DOHH2 (cell line): ENCODE measurements around the gene EFTUD2.

Source experiments
- EZH2phosphoT487 ChIP-seq: fragments of 200-600 bp; sonication (generic); IDR thresholded peaks from 2 replicates; pipeline ENCODE4 v1.6.1; 2017; ENCODE audit warnings: borderline replicate concordance, mild to moderate bottlenecking, antibody characterized with exemption, low read length, moderate library complexity, mixed read lengths
- TF ChIP-seq, protein P1 (sequence below): fragments of 200-600 bp; sonication (generic); IDR thresholded peaks from one replicate; pipeline ENCODE4 v1.5.1; 2014; ENCODE audit warnings: antibody characterized with exemption, mild to moderate bottlenecking, low read depth, low read length; ENCODE audit not compliant: poor library complexity, severe bottlenecking

DNA sequence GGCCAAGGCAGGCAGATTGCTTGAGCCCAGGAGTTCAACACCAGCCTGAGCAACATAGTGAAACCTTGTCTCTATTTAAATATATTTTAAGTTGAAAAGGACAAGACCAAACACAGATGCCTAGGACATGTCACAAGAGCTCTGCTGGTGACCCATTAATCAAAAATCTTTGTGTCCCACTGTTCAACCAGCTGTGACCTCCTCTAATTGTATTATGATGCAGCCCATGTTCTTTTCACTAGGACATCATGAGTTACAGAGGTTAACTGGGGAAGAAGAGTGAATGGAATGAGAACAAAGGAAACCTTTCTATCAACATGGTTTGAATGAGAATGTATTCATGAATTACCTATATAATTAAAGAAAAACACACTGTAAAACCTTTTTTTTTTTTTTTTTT is 7.0 kb downstream of the EFTUD2 start:
- TF ChIP-seq EZH2phosphoT487: no peak
- TF ChIP-seq, protein P1, sequence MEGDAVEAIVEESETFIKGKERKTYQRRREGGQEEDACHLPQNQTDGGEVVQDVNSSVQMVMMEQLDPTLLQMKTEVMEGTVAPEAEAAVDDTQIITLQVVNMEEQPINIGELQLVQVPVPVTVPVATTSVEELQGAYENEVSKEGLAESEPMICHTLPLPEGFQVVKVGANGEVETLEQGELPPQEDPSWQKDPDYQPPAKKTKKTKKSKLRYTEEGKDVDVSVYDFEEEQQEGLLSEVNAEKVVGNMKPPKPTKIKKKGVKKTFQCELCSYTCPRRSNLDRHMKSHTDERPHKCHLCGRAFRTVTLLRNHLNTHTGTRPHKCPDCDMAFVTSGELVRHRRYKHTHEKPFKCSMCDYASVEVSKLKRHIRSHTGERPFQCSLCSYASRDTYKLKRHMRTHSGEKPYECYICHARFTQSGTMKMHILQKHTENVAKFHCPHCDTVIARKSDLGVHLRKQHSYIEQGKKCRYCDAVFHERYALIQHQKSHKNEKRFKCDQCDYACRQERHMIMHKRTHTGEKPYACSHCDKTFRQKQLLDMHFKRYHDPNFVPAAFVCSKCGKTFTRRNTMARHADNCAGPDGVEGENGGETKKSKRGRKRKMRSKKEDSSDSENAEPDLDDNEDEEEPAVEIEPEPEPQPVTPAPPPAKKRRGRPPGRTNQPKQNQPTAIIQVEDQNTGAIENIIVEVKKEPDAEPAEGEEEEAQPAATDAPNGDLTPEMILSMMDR: no peak
